Measurements from ENCODE around the gene TPRG1L.
A peak's percentile ranks its signal among the peaks of the same experiment; 100 is the strongest.
"Not testable (repeated sequence)": the region's sequence is repeated elsewhere in the genome, so short reads cannot be mapped to it uniquely, and the experiment has no call there.

The TPRG1L gene

GRCh38 chr1:3624200-3625136 is at the start of gene TPRG1L:
TSS of gene TPRG1L (plus strand) at chr1:3625015. CDS start at chr1:3625073, 58 bp downstream.
- DNase-seq = peak; percentile 97

- not testable (repeated sequence) for DNase-seq
Measured at GRCh38 chr1:3575515-3575914, 49.3 kb upstream of the TPRG1L start.

- DNase-seq = no peak
Measured at GRCh38 chr1:3575993-3576392, 48.8 kb upstream of the TPRG1L start.

- no peak for DNase-seq
Measured at GRCh38 chr1:3577300-3577699, 47.5 kb upstream of the TPRG1L start.

- DNase-seq = no peak
Measured at GRCh38 chr1:3577711-3578432, 46.9 kb upstream of the TPRG1L start.

- no peak for DNase-seq
Measured at GRCh38 chr1:3578433-3578805, 46.4 kb upstream of the TPRG1L start.

- no peak for DNase-seq
Measured at GRCh38 chr1:3578906-3579305, 45.9 kb upstream of the TPRG1L start.

- no peak for DNase-seq
Measured at GRCh38 chr1:3579626-3580025, 45.2 kb upstream of the TPRG1L start.

- DNase-seq = no peak
Measured at GRCh38 chr1:3580231-3580630, 44.6 kb upstream of the TPRG1L start.

- no peak for DNase-seq
Measured at GRCh38 chr1:3581296-3582036, 43.3 kb upstream of the TPRG1L start.

- DNase-seq = not testable (repeated sequence)
Measured at GRCh38 chr1:3583751-3584150, 41.1 kb upstream of the TPRG1L start.

GRCh38 chr1:3584915-3585314 is 39.9 kb upstream of the TPRG1L start:
- no peak for DNase-seq

GRCh38 chr1:3585353-3585868 is 39.4 kb upstream of the TPRG1L start:
- DNase-seq = not testable (repeated sequence)

GRCh38 chr1:3585940-3586568 is 38.8 kb upstream of the TPRG1L start:
- DNase-seq = no peak

GRCh38 chr1:3586986-3587759 is 37.6 kb upstream of the TPRG1L start:
- DNase-seq = no peak

- no peak for DNase-seq
Measured at GRCh38 chr1:3588395-3588794, 36.4 kb upstream of the TPRG1L start.

GRCh38 chr1:3590139-3590763 is 34.6 kb upstream of the TPRG1L start:
- no peak for DNase-seq

- DNase-seq = no peak
Measured at GRCh38 chr1:3590951-3591865, 33.6 kb upstream of the TPRG1L start.

- no peak for DNase-seq
Measured at GRCh38 chr1:3593334-3593733, 31.5 kb upstream of the TPRG1L start.

- no peak for DNase-seq
Measured at GRCh38 chr1:3593745-3594144, 31.1 kb upstream of the TPRG1L start.

Data from HCEC 1CT (cell line).